HEK293 (cell line): ENCODE measurements around the gene ASCL4.

ENCODE experiments used
- BCL11A ChIP-seq: fragments of 450-650 bp; formaldehyde crosslinking; IDR thresholded peaks from 2 replicates; pipeline ENCODE4 v1.5.1; 2016; ENCODE audit warnings: low read depth, missing biosample characterization, missing genetic modification characterization
- MYNN ChIP-seq: fragments of 450-650 bp; formaldehyde crosslinking; IDR thresholded peaks from 2 replicates; pipeline ENCODE4 v1.5.1; 2016; ENCODE audit warnings: missing biosample characterization, missing genetic modification characterization, borderline replicate concordance
- TCF7L2 ChIP-seq: IDR thresholded peaks from 2 replicates; pipeline ENCODE4 v1.6.1; 2011; ENCODE audit warnings: low read depth, mild to moderate bottlenecking, inconsistent platforms, low read length, moderate library complexity, borderline replicate concordance
- YY2 ChIP-seq: fragments of 450-650 bp; formaldehyde crosslinking; IDR thresholded peaks from 2 replicates; pipeline ENCODE4 v1.5.1; 2016; ENCODE audit warnings: missing biosample characterization, missing genetic modification characterization
- ZBTB21 ChIP-seq: fragments of 450-650 bp; formaldehyde crosslinking; IDR thresholded peaks from 2 replicates; pipeline ENCODE4 v1.5.1; 2017; ENCODE audit warnings: missing biosample characterization, missing genetic modification characterization
- ZFP3 ChIP-seq: fragments of 450-650 bp; formaldehyde crosslinking; IDR thresholded peaks from 2 replicates; pipeline ENCODE4 v1.5.1; 2016; ENCODE audit warnings: low read depth, missing biosample characterization, missing genetic modification characterization
- ZNF138 ChIP-seq: fragments of 450-650 bp; formaldehyde crosslinking; IDR thresholded peaks from 2 replicates; pipeline ENCODE4 v1.5.1; 2016; ENCODE audit warnings: missing biosample characterization, missing genetic modification characterization, borderline replicate concordance
- TF ChIP-seq, protein P1 (sequence below): fragments of 450-650 bp; formaldehyde crosslinking; IDR thresholded peaks from 2 replicates; pipeline ENCODE4 v1.5.1; 2016; ENCODE audit warnings: missing biosample characterization, missing genetic modification characterization
- TF ChIP-seq, protein P2 (sequence below): fragments of 450-650 bp; formaldehyde crosslinking; IDR thresholded peaks from 2 replicates; pipeline ENCODE4 v1.5.1; 2016; ENCODE audit warnings: missing biosample characterization, missing genetic modification characterization

DNA sequence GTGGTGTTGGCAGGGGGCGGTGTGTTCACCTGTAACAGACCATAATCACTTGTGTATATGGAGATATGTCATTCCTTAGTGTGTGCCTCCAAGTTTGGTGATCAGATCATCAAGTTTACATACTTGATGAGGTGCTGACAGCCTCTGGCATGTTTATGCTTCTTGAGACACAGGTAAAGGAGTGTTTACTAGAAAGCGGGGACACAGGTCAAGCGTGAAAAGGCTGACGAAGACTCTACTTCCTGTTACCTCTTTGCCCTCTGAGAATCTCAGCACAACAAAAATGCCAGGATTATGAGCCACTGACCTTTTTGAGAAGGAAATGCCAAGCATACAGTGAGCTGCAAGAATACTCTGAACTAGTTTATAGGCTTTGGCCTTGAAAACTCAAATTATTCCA is 43.1 kb upstream of the ASCL4 start:
- TF ChIP-seq ZBTB21: no peak
- TF ChIP-seq, protein P1, sequence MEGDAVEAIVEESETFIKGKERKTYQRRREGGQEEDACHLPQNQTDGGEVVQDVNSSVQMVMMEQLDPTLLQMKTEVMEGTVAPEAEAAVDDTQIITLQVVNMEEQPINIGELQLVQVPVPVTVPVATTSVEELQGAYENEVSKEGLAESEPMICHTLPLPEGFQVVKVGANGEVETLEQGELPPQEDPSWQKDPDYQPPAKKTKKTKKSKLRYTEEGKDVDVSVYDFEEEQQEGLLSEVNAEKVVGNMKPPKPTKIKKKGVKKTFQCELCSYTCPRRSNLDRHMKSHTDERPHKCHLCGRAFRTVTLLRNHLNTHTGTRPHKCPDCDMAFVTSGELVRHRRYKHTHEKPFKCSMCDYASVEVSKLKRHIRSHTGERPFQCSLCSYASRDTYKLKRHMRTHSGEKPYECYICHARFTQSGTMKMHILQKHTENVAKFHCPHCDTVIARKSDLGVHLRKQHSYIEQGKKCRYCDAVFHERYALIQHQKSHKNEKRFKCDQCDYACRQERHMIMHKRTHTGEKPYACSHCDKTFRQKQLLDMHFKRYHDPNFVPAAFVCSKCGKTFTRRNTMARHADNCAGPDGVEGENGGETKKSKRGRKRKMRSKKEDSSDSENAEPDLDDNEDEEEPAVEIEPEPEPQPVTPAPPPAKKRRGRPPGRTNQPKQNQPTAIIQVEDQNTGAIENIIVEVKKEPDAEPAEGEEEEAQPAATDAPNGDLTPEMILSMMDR (tag by site-specific recombination): no peak
- TF ChIP-seq YY2 (tag by site-specific recombination): no peak
- no peak for TF ChIP-seq TCF7L2
- no peak for TF ChIP-seq BCL11A (tag by site-specific recombination)
- no peak for TF ChIP-seq ZFP3 (tag by site-specific recombination)
- TF ChIP-seq ZNF138 (tag by site-specific recombination): no peak
- no peak for TF ChIP-seq MYNN (tag by site-specific recombination)
- TF ChIP-seq, protein P2, sequence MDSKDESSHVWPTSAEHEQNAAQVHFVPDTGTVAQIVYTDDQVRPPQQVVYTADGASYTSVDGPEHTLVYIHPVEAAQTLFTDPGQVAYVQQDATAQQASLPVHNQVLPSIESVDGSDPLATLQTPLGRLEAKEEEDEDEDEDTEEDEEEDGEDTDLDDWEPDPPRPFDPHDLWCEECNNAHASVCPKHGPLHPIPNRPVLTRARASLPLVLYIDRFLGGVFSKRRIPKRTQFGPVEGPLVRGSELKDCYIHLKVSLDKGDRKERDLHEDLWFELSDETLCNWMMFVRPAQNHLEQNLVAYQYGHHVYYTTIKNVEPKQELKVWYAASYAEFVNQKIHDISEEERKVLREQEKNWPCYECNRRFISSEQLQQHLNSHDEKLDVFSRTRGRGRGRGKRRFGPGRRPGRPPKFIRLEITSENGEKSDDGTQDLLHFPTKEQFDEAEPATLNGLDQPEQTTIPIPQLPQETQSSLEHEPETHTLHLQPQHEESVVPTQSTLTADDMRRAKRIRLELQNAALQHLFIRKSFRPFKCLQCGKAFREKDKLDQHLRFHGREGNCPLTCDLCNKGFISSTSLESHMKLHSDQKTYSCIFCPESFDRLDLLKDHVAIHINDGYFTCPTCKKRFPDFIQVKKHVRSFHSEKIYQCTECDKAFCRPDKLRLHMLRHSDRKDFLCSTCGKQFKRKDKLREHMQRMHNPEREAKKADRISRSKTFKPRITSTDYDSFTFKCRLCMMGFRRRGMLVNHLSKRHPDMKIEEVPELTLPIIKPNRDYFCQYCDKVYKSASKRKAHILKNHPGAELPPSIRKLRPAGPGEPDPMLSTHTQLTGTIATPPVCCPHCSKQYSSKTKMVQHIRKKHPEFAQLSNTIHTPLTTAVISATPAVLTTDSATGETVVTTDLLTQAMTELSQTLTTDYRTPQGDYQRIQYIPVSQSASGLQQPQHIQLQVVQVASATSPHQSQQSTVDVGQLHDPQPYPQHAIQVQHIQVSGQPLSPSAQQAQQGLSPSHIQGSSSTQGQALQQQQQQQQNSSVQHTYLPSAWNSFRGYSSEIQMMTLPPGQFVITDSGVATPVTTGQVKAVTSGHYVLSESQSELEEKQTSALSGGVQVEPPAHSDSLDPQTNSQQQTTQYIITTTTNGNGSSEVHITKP (tag by site-specific recombination): no peak
